Suprapubic skin (tissue), 4 donors: ENCODE data around the gene POU2AF2. TPM values are rescaled to one million over a fixed set of nuclear protein-coding genes. Genes with fewer than 3 reads are reported as not detected.

Experiments used
- DNase-seq, 2 donors: peaks; one replicate each; pipeline ENCODE4 v3.0.0-alpha.2; 2019; ENCODE audit warnings: low spot score in 2 of 2
- H3K27ac ChIP-seq: fragments of 200-600 bp; sonication (generic); one replicate; pipeline ENCODE4 v1.5.1; 2019
- H3K27me3 ChIP-seq: fragments of 200-600 bp; sonication (generic); one replicate; pipeline ENCODE4 v1.5.1; 2019
- H3K36me3 ChIP-seq: fragments of 200-600 bp; sonication (generic); one replicate; pipeline ENCODE4 v1.5.1; 2019
- H3K4me1 ChIP-seq: fragments of 200-600 bp; sonication (generic); one replicate; pipeline ENCODE4 v1.5.1; 2019
- H3K4me3 ChIP-seq: fragments of 200-600 bp; sonication (generic); one replicate; pipeline ENCODE4 v1.5.1; 2019; ENCODE audit warnings: mild to moderate bottlenecking
- H3K9me3 ChIP-seq: fragments of 200-600 bp; sonication (generic); one replicate; pipeline ENCODE4 v1.5.1; 2019
- EP300 ChIP-seq: sonication (generic); formaldehyde crosslinking; IDR thresholded peaks from one replicate; pipeline ENCODE4 v1.6.1; 2017; ENCODE audit warnings: antibody characterized with exemption
- POLR2A ChIP-seq, 2 donors: fragments of 450-650 bp; IDR thresholded peaks; one replicate each; pipeline ENCODE4 v1.6.1; 2017; ENCODE audit warnings: antibody characterized with exemption in 2 of 2, mild to moderate bottlenecking in 2 of 2, moderate library complexity in 2 of 2
- POLR2AphosphoS5 ChIP-seq, 3 donors: sonication (generic); formaldehyde crosslinking; IDR thresholded peaks; one replicate each; pipeline ENCODE4 v1.6.1; 2017; ENCODE audit warnings: antibody characterized with exemption in 3 of 3
- whole genome bisulfite sequencing: methylation state at CpG from one replicate; pipeline ENCODE4 v1.1.5; 2018; 5-methylcytosine and 5-hydroxymethylcytosine counted together
- total RNA-seq, 4 donors: library from RNA; depleted of rRNA; stranded (reverse); fragments of >200 nt; gene quantifications; one replicate each; pipeline ENCODE4 v1.1.0, GENCODE V29; 2016
- TF ChIP-seq, protein P1 (sequence below), 2 donors: fragments of 200-600 bp in 1 of 2; fragments of 450-650 bp in 1 of 2; sonication (generic) in 1 of 2; IDR thresholded peaks; one replicate each; pipeline ENCODE4 v1.5.1; 2016 to 2019; ENCODE audit warnings: antibody characterized with exemption in 2 of 2, mild to moderate bottlenecking in 1 of 2, moderate library complexity in 1 of 2

Gene POU2AF2
- total RNA-seq, 4 donors from 2014 or later = not detected

DNA sequence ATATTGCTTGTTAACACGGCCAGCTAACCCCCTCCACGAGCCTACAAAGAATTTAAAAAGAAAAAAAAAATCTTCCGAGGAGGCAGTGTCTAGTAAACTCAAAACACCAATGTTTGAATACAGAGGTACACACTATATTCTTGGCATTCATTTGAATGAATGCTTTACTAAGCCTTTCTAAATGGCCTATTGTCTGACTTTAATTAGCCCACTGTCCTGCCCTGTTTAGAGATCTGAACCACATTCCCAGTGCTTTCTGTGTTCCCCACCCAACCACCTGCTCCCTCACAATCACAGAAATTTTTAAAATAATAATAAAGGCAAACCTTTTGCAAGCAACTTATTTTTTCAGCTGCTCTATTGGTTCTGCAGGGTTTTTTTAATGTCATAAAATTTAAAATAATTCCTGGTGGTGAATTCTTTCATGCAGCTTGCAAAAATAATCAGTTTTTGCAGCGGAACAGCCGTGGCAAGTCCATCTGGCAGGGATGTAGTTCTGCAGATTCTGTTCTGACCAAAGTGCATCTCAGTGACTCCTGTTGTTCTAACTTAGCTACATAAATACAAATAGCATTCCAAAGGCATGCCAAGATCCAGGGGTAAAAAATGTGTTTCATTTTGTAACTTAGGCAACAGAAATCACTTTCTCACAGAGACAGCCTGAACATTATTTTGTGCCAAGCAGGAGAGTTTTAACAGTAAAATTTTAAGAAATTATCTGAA, 23.8 kb downstream of the POU2AF2 start:
- Histone ChIP-seq H3K4me1 (no peaks in the 10 kb centered on the region), H3K9me3 (no peaks in the 10 kb centered on the region), H3K4me3 (no peak overlapping the region), H3K27me3 (peaks cover 3% of the 10 kb centered on the region), H3K36me3 (no peaks in the 10 kb centered on the region), H3K27ac (no peak overlapping the region)
- WGBS = 44% methylated on average over 5 of the region's 5 CpGs
- TF ChIP-seq POLR2AphosphoS5 (IDR thresholded peaks at IDR 0.05) (no peak), EP300 (no peak), POLR2A (IDR thresholded peaks at IDR 0.05) (no peak)
- TF ChIP-seq, protein P1, sequence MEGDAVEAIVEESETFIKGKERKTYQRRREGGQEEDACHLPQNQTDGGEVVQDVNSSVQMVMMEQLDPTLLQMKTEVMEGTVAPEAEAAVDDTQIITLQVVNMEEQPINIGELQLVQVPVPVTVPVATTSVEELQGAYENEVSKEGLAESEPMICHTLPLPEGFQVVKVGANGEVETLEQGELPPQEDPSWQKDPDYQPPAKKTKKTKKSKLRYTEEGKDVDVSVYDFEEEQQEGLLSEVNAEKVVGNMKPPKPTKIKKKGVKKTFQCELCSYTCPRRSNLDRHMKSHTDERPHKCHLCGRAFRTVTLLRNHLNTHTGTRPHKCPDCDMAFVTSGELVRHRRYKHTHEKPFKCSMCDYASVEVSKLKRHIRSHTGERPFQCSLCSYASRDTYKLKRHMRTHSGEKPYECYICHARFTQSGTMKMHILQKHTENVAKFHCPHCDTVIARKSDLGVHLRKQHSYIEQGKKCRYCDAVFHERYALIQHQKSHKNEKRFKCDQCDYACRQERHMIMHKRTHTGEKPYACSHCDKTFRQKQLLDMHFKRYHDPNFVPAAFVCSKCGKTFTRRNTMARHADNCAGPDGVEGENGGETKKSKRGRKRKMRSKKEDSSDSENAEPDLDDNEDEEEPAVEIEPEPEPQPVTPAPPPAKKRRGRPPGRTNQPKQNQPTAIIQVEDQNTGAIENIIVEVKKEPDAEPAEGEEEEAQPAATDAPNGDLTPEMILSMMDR (IDR thresholded peaks at IDR 0.05) = no peak
- no peak for DNase-seq

DNA sequence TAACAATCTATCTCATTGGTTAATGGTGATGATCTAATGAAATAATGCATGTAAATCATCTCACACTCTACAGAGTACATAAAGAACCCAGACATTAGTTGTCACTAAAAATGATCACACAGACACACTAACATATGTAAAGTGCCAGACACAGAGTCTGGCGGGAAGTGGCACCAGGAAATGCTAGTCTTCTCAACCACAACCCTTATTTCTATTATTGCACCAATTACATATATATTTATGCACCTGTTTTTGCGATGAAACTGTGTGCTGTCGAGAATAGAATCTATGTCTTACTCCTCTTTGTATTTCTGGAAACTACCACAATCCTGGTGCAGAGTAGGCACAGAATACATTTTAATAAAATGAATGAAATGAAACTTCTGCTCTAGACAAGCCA, 26.9 kb downstream of the POU2AF2 start:
- WGBS = 85% methylated on average over 3 of the region's 3 CpGs
- Histone ChIP-seq H3K27me3 (peaks cover 3% of the 10 kb centered on the region), H3K4me1 (no peaks in the 10 kb centered on the region), H3K36me3 (no peaks in the 10 kb centered on the region), H3K4me3 (no peak overlapping the region), H3K9me3 (no peaks in the 10 kb centered on the region), H3K27ac (no peak overlapping the region)
- TF ChIP-seq POLR2A (IDR thresholded peaks at IDR 0.05) = no peak
- TF ChIP-seq, protein P1 (IDR thresholded peaks at IDR 0.05) = no peak
- TF ChIP-seq EP300 = no peak
- TF ChIP-seq POLR2AphosphoS5 (IDR thresholded peaks at IDR 0.05) = no peak
- no peak for DNase-seq

- Histone ChIP-seq H3K4me3 (no peak overlapping the region), H3K27ac (no peak overlapping the region), H3K4me1 (no peaks in the 10 kb centered on the region), H3K27me3 (peaks cover 8% of the 10 kb centered on the region), H3K36me3 (no peaks in the 10 kb centered on the region), H3K9me3 (no peaks in the 10 kb centered on the region)
- WGBS = 60% methylated on average over 3 of the region's 3 CpGs
- TF ChIP-seq, protein P1 (IDR thresholded peaks at IDR 0.05) = no peak
- TF ChIP-seq POLR2A (IDR thresholded peaks at IDR 0.05) (no peak), POLR2AphosphoS5 (IDR thresholded peaks at IDR 0.05) (no peak), EP300 (no peak)
- no peak for DNase-seq
These were observed 37.1 kb downstream of the POU2AF2 start for GRCh38 chr11:111282562-111283075.

GRCh38 chr11:111283945-111284481, 38.5 kb downstream of the POU2AF2 start:
- Histone ChIP-seq H3K4me3 (no peak overlapping the region), H3K27me3 (peaks cover 4% of the 10 kb centered on the region), H3K36me3 (no peaks in the 10 kb centered on the region), H3K9me3 (no peaks in the 10 kb centered on the region), H3K4me1 (no peaks in the 10 kb centered on the region), H3K27ac (no peak overlapping the region)
- 80% methylated on average over 28 of the region's 33 CpGs for WGBS
- no peak for DNase-seq
- TF ChIP-seq, protein P1 (IDR thresholded peaks at IDR 0.05) = no peak
- no peak for TF ChIP-seq POLR2A (IDR thresholded peaks at IDR 0.05)
- no peak for TF ChIP-seq EP300
- no peak for TF ChIP-seq POLR2AphosphoS5 (IDR thresholded peaks at IDR 0.05)
